ENCODE measurements around the gene UGGT1. TPM values are rescaled to one million over a fixed set of nuclear protein-coding genes. Genes with fewer than 3 reads are reported as not detected.
"Not testable (repeated sequence)": the region's sequence is repeated elsewhere in the genome, so short reads cannot be mapped to it uniquely, and the experiment has no call there.

The UGGT1 gene
- total and polyA plus RNA-seq, 9 of the 15 experiments (the other 6 are each of a cell fraction or from before 2014, with no cell fraction given) = 5.1 to 56.4 (median 37.9) TPM

DNA sequence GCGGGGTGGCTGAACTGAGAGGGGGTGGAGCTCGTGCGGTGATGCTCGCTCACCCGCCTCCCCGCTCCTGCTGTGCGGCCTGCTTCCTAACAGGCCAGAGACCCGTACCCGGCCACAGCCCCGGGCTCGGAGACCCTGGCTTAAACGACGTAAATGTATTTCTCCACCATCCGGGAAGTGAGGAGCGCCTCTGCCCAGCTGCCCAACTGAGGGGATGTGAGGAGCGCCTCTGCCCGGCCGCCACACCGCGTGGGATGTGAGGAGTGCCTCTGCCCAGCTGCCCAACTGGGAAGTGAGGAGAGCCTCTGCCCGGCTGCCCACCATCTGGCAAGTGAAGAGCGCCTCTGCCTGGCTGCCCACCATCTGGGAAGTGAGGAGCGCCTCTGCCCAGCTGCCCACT, 117.0 kb downstream of the UGGT1 start:
- CTCF ChIA-PET (ENCODE audit: low intra/inter-chr PET ratio) = no interaction called here
- no peaks in the 10 kb centered on the region for H3K9me3 ChIP-seq (replicated peaks; ENCODE audit: control insufficient read depth, insufficient read depth, low read depth, low read length)
- no TSS peak for BruUV-seq (replicated peaks)
- H3K36me3 ChIP-seq (ENCODE audit: control insufficient read depth, insufficient read depth, low read length) = no peaks in the 10 kb centered on the region
- no peaks in the 10 kb centered on the region for H3K9me1 ChIP-seq (ENCODE audit: control insufficient read depth, insufficient read depth, low read length)
- ATAC-seq = no peak
- H3K4me1 ChIP-seq (replicated peaks in 1 of 2; ENCODE audit: control insufficient read depth in 2 of 2, insufficient read depth in 2 of 2, low read length in 2 of 2) = no peaks in the 10 kb centered on the region
- in situ Hi-C loops (cut with MboI) = no loop called here
- TF ChIP-seq ZNF121 (CRISPR knock-in tag; conservative IDR thresholded peaks at IDR 0.05) (no peak), MCM3 (IDR thresholded peaks at IDR 0.05) (no peak), ESRRA (IDR thresholded peaks at IDR 0.05; ENCODE audit: borderline replicate concordance, low read depth) (no peak)
- TF ChIP-seq, protein P1, sequence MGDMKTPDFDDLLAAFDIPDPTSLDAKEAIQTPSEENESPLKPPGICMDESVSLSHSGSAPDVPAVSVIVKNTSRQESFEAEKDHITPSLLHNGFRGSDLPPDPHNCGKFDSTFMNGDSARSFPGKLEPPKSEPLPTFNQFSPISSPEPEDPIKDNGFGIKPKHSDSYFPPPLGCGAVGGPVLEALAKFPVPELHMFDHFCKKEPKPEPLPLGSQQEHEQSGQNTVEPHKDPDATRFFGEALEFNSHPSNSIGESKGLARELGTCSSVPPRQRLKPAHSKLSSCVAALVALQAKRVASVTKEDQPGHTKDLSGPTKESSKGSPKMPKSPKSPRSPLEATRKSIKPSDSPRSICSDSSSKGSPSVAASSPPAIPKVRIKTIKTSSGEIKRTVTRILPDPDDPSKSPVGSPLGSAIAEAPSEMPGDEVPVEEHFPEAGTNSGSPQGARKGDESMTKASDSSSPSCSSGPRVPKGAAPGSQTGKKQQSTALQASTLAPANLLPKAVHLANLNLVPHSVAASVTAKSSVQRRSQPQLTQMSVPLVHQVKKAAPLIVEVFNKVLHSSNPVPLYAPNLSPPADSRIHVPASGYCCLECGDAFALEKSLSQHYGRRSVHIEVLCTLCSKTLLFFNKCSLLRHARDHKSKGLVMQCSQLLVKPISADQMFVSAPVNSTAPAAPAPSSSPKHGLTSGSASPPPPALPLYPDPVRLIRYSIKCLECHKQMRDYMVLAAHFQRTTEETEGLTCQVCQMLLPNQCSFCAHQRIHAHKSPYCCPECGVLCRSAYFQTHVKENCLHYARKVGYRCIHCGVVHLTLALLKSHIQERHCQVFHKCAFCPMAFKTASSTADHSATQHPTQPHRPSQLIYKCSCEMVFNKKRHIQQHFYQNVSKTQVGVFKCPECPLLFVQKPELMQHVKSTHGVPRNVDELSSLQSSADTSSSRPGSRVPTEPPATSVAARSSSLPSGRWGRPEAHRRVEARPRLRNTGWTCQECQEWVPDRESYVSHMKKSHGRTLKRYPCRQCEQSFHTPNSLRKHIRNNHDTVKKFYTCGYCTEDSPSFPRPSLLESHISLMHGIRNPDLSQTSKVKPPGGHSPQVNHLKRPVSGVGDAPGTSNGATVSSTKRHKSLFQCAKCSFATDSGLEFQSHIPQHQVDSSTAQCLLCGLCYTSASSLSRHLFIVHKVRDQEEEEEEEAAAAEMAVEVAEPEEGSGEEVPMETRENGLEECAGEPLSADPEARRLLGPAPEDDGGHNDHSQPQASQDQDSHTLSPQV (IDR thresholded peaks at IDR 0.05) = no peak
- TF ChIP-seq, protein P2, sequence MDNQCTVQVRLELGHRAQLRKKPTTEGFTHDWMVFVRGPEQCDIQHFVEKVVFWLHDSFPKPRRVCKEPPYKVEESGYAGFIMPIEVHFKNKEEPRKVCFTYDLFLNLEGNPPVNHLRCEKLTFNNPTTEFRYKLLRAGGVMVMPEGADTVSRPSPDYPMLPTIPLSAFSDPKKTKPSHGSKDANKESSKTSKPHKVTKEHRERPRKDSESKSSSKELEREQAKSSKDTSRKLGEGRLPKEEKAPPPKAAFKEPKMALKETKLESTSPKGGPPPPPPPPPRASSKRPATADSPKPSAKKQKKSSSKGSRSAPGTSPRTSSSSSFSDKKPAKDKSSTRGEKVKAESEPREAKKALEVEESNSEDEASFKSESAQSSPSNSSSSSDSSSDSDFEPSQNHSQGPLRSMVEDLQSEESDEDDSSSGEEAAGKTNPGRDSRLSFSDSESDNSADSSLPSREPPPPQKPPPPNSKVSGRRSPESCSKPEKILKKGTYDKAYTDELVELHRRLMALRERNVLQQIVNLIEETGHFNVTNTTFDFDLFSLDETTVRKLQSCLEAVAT (IDR thresholded peaks at IDR 0.05) = no peak
- H3K27me3 ChIP-seq (ENCODE audit: control insufficient read depth in 2 of 2, insufficient read depth in 2 of 2, low read length in 2 of 2) = peaks cover 0 to 23% of the 10 kb centered on the region in 2 experiments; a peak in 3 of 5 replicates
- WGBS (ENCODE audit: insufficient coverage, low coverage, missing lambda C conversion rate) = 27% methylated on average over 19 of the region's 23 CpGs
- H2AFZ ChIP-seq (ENCODE audit: low read depth, low read length) = no peak overlapping the region
- H3K9ac ChIP-seq (ENCODE audit: insufficient read depth in 1 of 2, low read depth in 2 of 2, low read length in 2 of 2) = no peak overlapping the region
- no peaks in the 10 kb centered on the region for H3K79me2 ChIP-seq (ENCODE audit: control insufficient read depth, insufficient read depth, low read length)
- no peak overlapping the region for H3K4me2 ChIP-seq (ENCODE audit: insufficient read depth, low read length)
- no peak for DNase-seq (ENCODE audit: extremely low read depth in 1 of 4, low spot score in 3 of 4)
- intact Hi-C loops (cut with micrococcal nuclease) = no loop called here
- POLR2A ChIA-PET = no interaction called here
- no peak overlapping the region for H3K4me3 ChIP-seq
- no peak overlapping the region for H3K27ac ChIP-seq (ENCODE audit: extremely low read depth, low read depth, low read length)
- H4K20me1 ChIP-seq (replicated peaks; ENCODE audit: control insufficient read depth, insufficient read depth, low read length) = no peaks in the 10 kb centered on the region
- no peak for FAIRE-seq

DNA sequence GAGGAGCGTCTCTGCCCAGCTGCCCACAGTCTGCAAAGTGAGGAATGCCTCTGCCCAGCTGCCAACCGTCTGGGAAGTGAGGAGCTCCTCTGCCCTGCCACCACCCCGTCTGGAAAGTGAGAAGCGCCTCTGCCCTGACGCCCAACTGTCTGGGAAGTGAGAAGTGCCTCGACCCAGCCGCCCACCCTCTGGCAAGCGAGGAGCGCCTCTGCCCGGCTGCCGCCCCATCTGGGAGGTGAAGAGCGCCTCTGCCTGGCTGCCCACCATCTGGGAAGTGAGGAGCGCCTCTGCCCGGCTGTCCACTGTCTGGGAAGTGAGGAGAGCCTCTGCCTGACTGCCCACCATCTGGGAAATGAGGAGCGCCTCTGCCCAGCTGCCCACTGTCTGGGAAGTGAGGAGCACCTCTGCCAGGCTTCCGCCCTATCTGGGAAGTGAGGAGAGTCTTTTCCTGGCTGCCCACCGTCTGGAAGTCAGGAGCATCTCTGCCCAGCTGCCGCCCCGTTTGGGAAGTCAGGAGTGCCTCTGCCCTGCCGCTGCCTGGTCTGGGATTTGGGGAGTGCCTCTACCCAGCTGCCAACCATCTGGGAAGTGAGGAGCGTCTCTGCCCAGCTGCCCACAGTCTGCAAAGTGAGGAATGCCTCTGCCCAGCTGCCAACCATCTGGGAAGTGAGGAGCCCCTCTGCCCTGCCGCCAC, 117.8 kb downstream of the UGGT1 start:
- H4K20me1 ChIP-seq (replicated peaks; ENCODE audit: control insufficient read depth, insufficient read depth, low read length); H3K4me2 ChIP-seq (ENCODE audit: insufficient read depth, low read length); in situ Hi-C loops (cut with MboI); H3K79me2 ChIP-seq (ENCODE audit: control insufficient read depth, insufficient read depth, low read length); H3K4me1 ChIP-seq (replicated peaks in 1 of 2; ENCODE audit: control insufficient read depth in 2 of 2, insufficient read depth in 2 of 2, low read length in 2 of 2); H3K9me1 ChIP-seq (ENCODE audit: control insufficient read depth, insufficient read depth, low read length); H3K27ac ChIP-seq (ENCODE audit: extremely low read depth, low read depth, low read length); CTCF ChIA-PET (ENCODE audit: low intra/inter-chr PET ratio); H3K4me3 ChIP-seq; FAIRE-seq; H3K9me3 ChIP-seq (replicated peaks; ENCODE audit: control insufficient read depth, insufficient read depth, low read depth, low read length); H3K36me3 ChIP-seq (ENCODE audit: control insufficient read depth, insufficient read depth, low read length); H3K9ac ChIP-seq (ENCODE audit: insufficient read depth in 1 of 2, low read depth in 2 of 2, low read length in 2 of 2); ATAC-seq; intact Hi-C loops (cut with micrococcal nuclease); DNase-seq (ENCODE audit: extremely low read depth in 1 of 4, low spot score in 3 of 4); H2AFZ ChIP-seq (ENCODE audit: low read depth, low read length); BruUV-seq (replicated peaks): not testable (repeated sequence)
- POLR2A ChIA-PET = interaction anchor here (0.6 kb wide), 1 partner anchor 15 kb away, joined by 3 read pairs; no protein-coding TSS in a partner anchor
- peaks cover 2 to 27% of the 10 kb centered on the region in 2 experiments; a peak in 3 of 5 replicates for H3K27me3 ChIP-seq (ENCODE audit: control insufficient read depth in 2 of 2, insufficient read depth in 2 of 2, low read length in 2 of 2)
- 8% methylated on average over 16 of the region's 22 CpGs for WGBS (ENCODE audit: insufficient coverage, low coverage, missing lambda C conversion rate)
